Transverse colon (tissue), 4 donors: ENCODE measurements around the gene TRDN. TPM values are rescaled to one million over a fixed set of nuclear protein-coding genes. Genes with fewer than 3 reads are reported as not detected.
"Not testable (repeated sequence)": the region's sequence is repeated elsewhere in the genome, so short reads cannot be mapped to it uniquely, and the experiment has no call there.

Source experiments
- DNase-seq: peaks from one replicate; pipeline ENCODE4 v3.0.0-alpha.2; 2019
- H3K27ac ChIP-seq, 4 donors: fragments of 200-600 bp; sonication (generic); 2 replicates each; pipeline ENCODE4 v1.5.1; 2016 to 2018; ENCODE audit warnings: inconsistent platforms in 4 of 4
- H3K27me3 ChIP-seq: fragments of 200-600 bp; sonication (generic); 2 replicates; pipeline ENCODE4 v1.5.1; 2017; ENCODE audit warnings: inconsistent platforms
- H3K36me3 ChIP-seq, 4 donors: fragments of 200-600 bp; sonication (generic); 2 replicates each; pipeline ENCODE4 v1.5.1; 2017 to 2019; ENCODE audit warnings: inconsistent platforms in 4 of 4
- H3K4me1 ChIP-seq, 4 donors: fragments of 200-600 bp; sonication (generic); 2 replicates each; pipeline ENCODE4 v1.5.1; 2017 to 2020; ENCODE audit warnings: inconsistent platforms in 4 of 4
- H3K4me3 ChIP-seq, 4 donors: fragments of 200-600 bp; sonication (generic); 1 replicate in 1 of 4; 2 replicates in 3 of 4; pipeline versions ENCODE4 v1.5.1 to v1.6.1; 2017 to 2019; ENCODE audit warnings: inconsistent platforms in 4 of 4
- H3K9me3 ChIP-seq, 2 donors: fragments of 200-600 bp; sonication (generic); 2 replicates each; pipeline ENCODE4 v1.5.1; 2017 to 2019; ENCODE audit warnings: inconsistent platforms in 2 of 2
- CTCF ChIP-seq, 5 experiments: fragments of 200-600 bp in 3 of 5; fragments of 450-650 bp in 2 of 5; sonication (generic) in 3 of 5; IDR thresholded peaks; 1 replicate in 2 of 5; 2 replicates in 3 of 5; pipeline ENCODE4 v1.5.1; 2016 to 2017; ENCODE audit warnings: antibody characterized with exemption in 5 of 5, inconsistent platforms in 3 of 5, mild to moderate bottlenecking in 2 of 5, moderate library complexity in 1 of 5
- EP300 ChIP-seq: sonication (generic); formaldehyde crosslinking; IDR thresholded peaks from one replicate; pipeline ENCODE4 v1.6.1; 2017; ENCODE audit warnings: antibody characterized with exemption, low read depth
- POLR2A ChIP-seq: fragments of 450-650 bp; IDR thresholded peaks from one replicate; pipeline ENCODE4 v1.6.1; 2016; ENCODE audit warnings: antibody characterized with exemption, mild to moderate bottlenecking, moderate library complexity
- POLR2AphosphoS5 ChIP-seq, 3 donors: sonication (generic); formaldehyde crosslinking; IDR thresholded peaks; one replicate each; pipeline ENCODE4 v1.6.1; 2016; ENCODE audit warnings: antibody characterized with exemption in 3 of 3
- WGBS, 2 donors: methylation state at CpG; one replicate each; pipeline ENCODE4 v1.1.5; 2018; ENCODE audit warnings: low coverage in 1 of 2; 5-methylcytosine and 5-hydroxymethylcytosine counted together
- in situ Hi-C, 4 donors: fragments of 200-750 bp; cut with MboI; loops; one replicate each; pipeline versions ENCODE4 v1.15.0 to v1.15.1; 2017; ENCODE audit warnings: low sequenced_read_pairs in 3 of 4, low pct_ligation_motif_present in 1 of 4, low pct_unique_long_range_greater_than_20kb in 1 of 4
- intact Hi-C: fragments of 100-400 bp; cut with DNase I; formaldehyde crosslinking; loops from one replicate; pipeline ENCODE4 v1.15.1; 2023; ENCODE audit warnings: low total_unique reads
- total RNA-seq, 4 donors: library from RNA; depleted of rRNA; stranded (reverse); fragments of >200 nt; gene quantifications; one replicate each; pipeline ENCODE4 v1.1.0, GENCODE V29; 2016

The TRDN gene
- total RNA-seq, 4 donors from 2014 or later, result 0.14 TPM; not detected in 3

- no peak for TF ChIP-seq POLR2A
- DNase-seq, result no peak
- Histone ChIP-seq H3K4me1 (no peaks in the 10 kb centered on the region), H3K36me3 (no peaks in the 10 kb centered on the region), H3K27ac (no peak overlapping the region), H3K4me3 (no peak overlapping the region), H3K27me3 (no peaks in the 10 kb centered on the region), H3K9me3 (no peaks in the 10 kb centered on the region)
- in situ Hi-C loops (no loop called here), intact Hi-C loops (no loop called here)
Measured at GRCh38 chr6:123562677-123563076, 74.1 kb downstream of the TRDN start.

- in situ Hi-C loops, result no loop called here
- no peak overlapping the region for H3K27ac ChIP-seq
- WGBS, 2 donors, result 91% methylated on average over 1 of the region's 1 CpG; no CpG with 5 or more reads in 1 of the 2 donors
- no peaks in the 10 kb centered on the region for H3K27me3 ChIP-seq
- H3K4me3 ChIP-seq, result no peak overlapping the region
- no peak for TF ChIP-seq CTCF (IDR thresholded peaks at IDR 0.05)
- no peak for TF ChIP-seq EP300
- TF ChIP-seq POLR2A, result no peak
- TF ChIP-seq POLR2AphosphoS5 (IDR thresholded peaks at IDR 0.05), result no peak
- intact Hi-C loops, result no loop called here
- no peaks in the 10 kb centered on the region for H3K9me3 ChIP-seq
- H3K36me3 ChIP-seq, result no peaks in the 10 kb centered on the region
- DNase-seq, result no peak
- no peaks in the 10 kb centered on the region for H3K4me1 ChIP-seq
Measured at GRCh38 chr6:123562264-123562663, 74.5 kb downstream of the TRDN start.

DNA sequence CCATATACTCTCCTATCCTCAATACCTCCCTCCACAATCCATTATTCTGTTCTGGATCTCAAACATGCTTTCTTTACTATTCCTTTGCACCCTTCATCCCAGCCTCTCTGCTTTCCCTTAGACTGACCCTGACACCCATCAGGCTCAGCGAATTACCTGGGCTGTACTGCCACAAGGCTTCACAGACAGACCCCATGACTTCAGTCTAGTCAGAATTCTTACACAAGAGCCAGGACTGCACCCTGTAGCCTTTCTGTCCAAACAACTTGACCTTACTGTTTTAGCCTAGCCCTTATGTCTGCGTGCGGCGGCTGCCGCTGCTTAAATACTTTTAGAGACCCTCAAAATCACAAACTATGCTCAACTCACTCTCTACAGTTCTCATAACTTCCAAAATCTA lies 76.9 kb downstream of the TRDN start:
- H3K27me3 ChIP-seq, H3K36me3 ChIP-seq, H3K27ac ChIP-seq, DNase-seq, intact Hi-C loops, H3K4me1 ChIP-seq, in situ Hi-C loops, H3K9me3 ChIP-seq, H3K4me3 ChIP-seq: not testable (repeated sequence)
- WGBS, 2 donors, result 50 to 83% methylated on average over 1 to 5 of the region's 5 CpGs

GRCh38 chr6:123557474-123557873 lies 79.3 kb downstream of the TRDN start:
- in situ Hi-C loops, H3K9me3 ChIP-seq, intact Hi-C loops, DNase-seq, H3K4me3 ChIP-seq, H3K27me3 ChIP-seq, H3K36me3 ChIP-seq, H3K4me1 ChIP-seq, H3K27ac ChIP-seq: not testable (repeated sequence)
- 94 to 97% methylated on average over 6 to 12 of the region's 12 CpGs for WGBS, 2 donors

DNA sequence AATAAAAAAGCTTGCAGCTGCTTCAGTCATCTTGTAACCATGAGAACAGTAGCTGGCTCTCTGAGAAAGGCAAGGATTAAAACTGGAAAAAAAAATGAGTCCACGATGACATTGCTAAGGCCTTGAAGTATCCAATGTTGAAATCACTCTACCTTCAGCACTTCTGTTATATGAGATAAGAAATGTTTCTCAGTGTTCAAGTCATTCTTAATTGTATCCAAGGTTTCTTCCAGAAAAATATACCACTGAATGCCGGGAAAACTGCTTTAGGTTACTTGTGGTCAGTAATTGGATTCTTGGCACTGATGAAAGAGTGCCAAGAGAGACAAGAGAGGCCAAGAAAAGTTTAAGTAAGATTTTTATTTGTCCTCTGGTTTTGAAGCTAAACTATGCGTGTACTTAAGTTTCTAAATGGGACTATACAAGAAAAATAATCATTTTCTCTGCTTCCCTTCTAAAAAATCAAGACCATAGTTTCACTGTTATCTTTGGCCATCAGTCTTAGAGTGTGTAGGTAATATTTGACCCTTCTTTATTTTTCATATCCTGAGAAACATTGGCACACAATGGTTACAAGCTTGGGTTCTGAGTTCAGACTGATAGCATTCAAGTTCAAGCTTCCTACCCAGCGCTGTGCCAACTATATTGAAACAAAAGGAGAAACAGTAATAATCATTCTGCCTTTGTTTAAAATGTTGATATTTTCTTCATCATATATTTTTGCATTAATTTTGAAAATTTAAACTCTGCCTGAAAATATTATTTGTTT lies 84.6 kb downstream of the TRDN start:
- WGBS, 2 donors, result 52 to 67% methylated on average over 4 of the region's 4 CpGs
- Histone ChIP-seq H3K4me3 (no peak overlapping the region), H3K27me3 (no peaks in the 10 kb centered on the region), H3K27ac (no peak overlapping the region), H3K36me3 (no peaks in the 10 kb centered on the region), H3K4me1 (no peaks in the 10 kb centered on the region), H3K9me3 (no peaks in the 10 kb centered on the region)
- in situ Hi-C loops, result no loop called here
- intact Hi-C loops, result no loop called here
- TF ChIP-seq CTCF (IDR thresholded peaks at IDR 0.05) (no peak), POLR2AphosphoS5 (IDR thresholded peaks at IDR 0.05) (no peak), POLR2A (no peak), EP300 (no peak)
- DNase-seq, result no peak

- in situ Hi-C loops, result no loop called here
- Histone ChIP-seq H3K4me1 (no peaks in the 10 kb centered on the region), H3K9me3 (no peaks in the 10 kb centered on the region), H3K27me3 (no peaks in the 10 kb centered on the region), H3K27ac (no peak overlapping the region), H3K4me3 (no peak overlapping the region), H3K36me3 (no peaks in the 10 kb centered on the region)
- intact Hi-C loops, result no loop called here
- TF ChIP-seq EP300 (no peak), CTCF (IDR thresholded peaks at IDR 0.05) (no peak), POLR2A (no peak), POLR2AphosphoS5 (IDR thresholded peaks at IDR 0.05) (no peak)
- 54 to 74% methylated on average over 2 of the region's 2 CpGs for WGBS, 2 donors
- DNase-seq, result no peak
Measured at GRCh38 chr6:123550052-123550617, 86.6 kb downstream of the TRDN start.
